Upper lobe of right lung (tissue), 1 donor: ENCODE measurements around the gene ZSCAN1. TPM values are rescaled to one million over a fixed set of nuclear protein-coding genes. Genes with fewer than 3 reads are reported as not detected.

ENCODE experiments used
- ATAC-seq: fragments of 200-7000 bp; cut with Tn5 transposase; one replicate; pipeline ENCODE4 v1.9.1; 2020; ENCODE audit warnings: mild to moderate bottlenecking, moderate library complexity
- DNase-seq: peaks from one replicate; pipeline ENCODE4 v3.0.0-alpha.2; 2020
- H3K27ac ChIP-seq: fragments of 200-600 bp; one replicate; pipeline ENCODE4 v1.8.0; 2022
- H3K27me3 ChIP-seq: fragments of 200-600 bp; one replicate; pipeline ENCODE4 v1.8.0; 2022; ENCODE audit warnings: mild to moderate bottlenecking
- H3K36me3 ChIP-seq: fragments of 200-600 bp; one replicate; pipeline ENCODE4 v1.8.0; 2022
- H3K4me1 ChIP-seq: fragments of 200-600 bp; one replicate; pipeline ENCODE4 v1.8.0; 2022
- H3K4me3 ChIP-seq: fragments of 200-600 bp; one replicate; pipeline ENCODE4 v1.8.0; 2022; ENCODE audit warnings: mild to moderate bottlenecking
- H3K9me3 ChIP-seq: fragments of 200-600 bp; one replicate; pipeline ENCODE4 v1.8.0; 2022
- intact Hi-C: fragments of 100-400 bp; cut with DNase I; formaldehyde crosslinking; loops from one replicate; pipeline ENCODE4 v1.11.0; 2022
- total RNA-seq: library from RNA; stranded (reverse); fragmentation: NEBNext Ultra II Directional; extraction: Animal tissue kit (Norgen Biotek cat#: 25700); gene quantifications from one replicate; pipeline ENCODE4 v1.2.1, GENCODE V29; 2021
- TF ChIP-seq, protein P1 (sequence below): fragments of 200-600 bp; IDR thresholded peaks from one replicate; pipeline ENCODE4 v1.8.0; 2022; ENCODE audit warnings: antibody characterized with exemption
- donor health status: DM: no; HTN: yes; CAD: no; lungs with severe emphysema.

Gene ZSCAN1
- total RNA-seq, 1 donor from 2014 or later, result not detected

DNA sequence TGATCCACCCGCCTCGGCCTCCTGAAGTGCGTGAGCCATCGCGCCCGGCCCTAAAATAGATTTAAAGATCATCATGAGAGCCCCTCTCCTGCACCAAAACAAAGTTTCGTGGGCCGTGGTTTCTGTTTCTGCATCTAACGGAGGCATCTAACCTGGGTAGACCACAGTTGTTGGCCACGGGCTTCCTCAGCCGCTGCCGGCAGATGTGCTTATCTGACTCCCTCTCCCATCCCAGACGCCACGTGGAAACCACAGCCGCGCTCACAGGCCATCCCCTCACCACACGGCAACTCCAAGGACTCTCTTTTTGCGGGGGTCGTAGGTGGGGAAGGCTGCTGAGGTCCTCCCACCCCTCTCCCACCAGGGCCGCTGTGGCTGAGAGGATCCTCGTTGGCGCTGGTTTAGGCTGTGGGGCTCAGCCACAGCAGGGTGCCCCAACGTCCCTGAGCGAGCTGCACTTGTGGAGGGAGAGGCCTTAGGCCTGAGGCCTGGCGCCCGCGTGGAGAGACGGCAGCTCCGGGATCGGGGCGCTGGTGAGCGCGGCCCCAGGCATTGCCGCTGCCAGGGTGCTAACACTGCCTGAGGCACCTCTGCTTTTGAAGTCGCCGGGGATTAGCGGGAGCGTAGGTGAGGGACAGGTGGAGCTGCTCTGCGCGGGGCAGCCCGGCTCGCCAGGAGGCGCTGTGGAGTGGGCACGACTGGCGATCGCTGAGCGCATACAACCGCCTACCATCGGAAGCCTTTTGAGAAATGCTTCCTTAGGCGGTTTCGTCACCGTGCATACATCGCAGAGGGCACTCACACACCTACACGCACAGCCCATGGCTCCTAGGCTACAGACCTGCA lies 8.9 kb downstream of the ZSCAN1 start:
- H3K4me3 ChIP-seq, result no peak overlapping the region
- no peaks in the 10 kb centered on the region for H3K4me1 ChIP-seq
- H3K27ac ChIP-seq, result no peak overlapping the region
- DNase-seq (no peak), ATAC-seq (no peak)
- no peaks in the 10 kb centered on the region for H3K36me3 ChIP-seq
- peaks cover 10% of the 10 kb centered on the region for H3K9me3 ChIP-seq
- intact Hi-C loops, result no loop called here
- TF ChIP-seq, protein P1, sequence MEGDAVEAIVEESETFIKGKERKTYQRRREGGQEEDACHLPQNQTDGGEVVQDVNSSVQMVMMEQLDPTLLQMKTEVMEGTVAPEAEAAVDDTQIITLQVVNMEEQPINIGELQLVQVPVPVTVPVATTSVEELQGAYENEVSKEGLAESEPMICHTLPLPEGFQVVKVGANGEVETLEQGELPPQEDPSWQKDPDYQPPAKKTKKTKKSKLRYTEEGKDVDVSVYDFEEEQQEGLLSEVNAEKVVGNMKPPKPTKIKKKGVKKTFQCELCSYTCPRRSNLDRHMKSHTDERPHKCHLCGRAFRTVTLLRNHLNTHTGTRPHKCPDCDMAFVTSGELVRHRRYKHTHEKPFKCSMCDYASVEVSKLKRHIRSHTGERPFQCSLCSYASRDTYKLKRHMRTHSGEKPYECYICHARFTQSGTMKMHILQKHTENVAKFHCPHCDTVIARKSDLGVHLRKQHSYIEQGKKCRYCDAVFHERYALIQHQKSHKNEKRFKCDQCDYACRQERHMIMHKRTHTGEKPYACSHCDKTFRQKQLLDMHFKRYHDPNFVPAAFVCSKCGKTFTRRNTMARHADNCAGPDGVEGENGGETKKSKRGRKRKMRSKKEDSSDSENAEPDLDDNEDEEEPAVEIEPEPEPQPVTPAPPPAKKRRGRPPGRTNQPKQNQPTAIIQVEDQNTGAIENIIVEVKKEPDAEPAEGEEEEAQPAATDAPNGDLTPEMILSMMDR, result no peak
- H3K27me3 ChIP-seq, result no peaks in the 10 kb centered on the region

DNA sequence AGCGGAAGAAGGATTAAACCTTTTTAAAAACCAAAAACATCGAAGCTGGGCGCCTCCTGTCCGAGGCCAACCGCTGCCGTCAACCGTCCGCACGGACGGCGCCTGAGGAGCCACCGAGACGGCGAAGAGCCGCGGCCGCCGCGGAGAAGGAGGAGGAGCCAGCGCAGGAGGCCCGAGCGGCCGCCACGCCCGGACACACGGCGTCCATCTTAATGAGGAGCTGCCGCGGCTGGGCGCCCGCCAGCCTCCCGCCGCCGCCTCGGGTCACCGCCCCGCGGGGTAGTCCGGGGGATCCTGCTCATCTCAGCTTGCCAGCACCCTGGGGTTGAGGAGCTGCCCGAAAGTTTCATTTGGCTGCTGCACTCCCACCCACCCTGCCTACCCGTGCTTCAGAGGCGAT lies 10.6 kb downstream of the ZSCAN1 start:
- H3K27ac ChIP-seq, result no peak overlapping the region
- intact Hi-C loops, result no loop called here
- DNase-seq (no peak), ATAC-seq (no peak)
- H3K36me3 ChIP-seq, result no peaks in the 10 kb centered on the region
- H3K4me3 ChIP-seq, result no peak overlapping the region
- H3K9me3 ChIP-seq, result peaks cover 13% of the 10 kb centered on the region
- H3K27me3 ChIP-seq, result no peaks in the 10 kb centered on the region
- H3K4me1 ChIP-seq, result no peaks in the 10 kb centered on the region
- TF ChIP-seq, protein P1, result no peak

DNA sequence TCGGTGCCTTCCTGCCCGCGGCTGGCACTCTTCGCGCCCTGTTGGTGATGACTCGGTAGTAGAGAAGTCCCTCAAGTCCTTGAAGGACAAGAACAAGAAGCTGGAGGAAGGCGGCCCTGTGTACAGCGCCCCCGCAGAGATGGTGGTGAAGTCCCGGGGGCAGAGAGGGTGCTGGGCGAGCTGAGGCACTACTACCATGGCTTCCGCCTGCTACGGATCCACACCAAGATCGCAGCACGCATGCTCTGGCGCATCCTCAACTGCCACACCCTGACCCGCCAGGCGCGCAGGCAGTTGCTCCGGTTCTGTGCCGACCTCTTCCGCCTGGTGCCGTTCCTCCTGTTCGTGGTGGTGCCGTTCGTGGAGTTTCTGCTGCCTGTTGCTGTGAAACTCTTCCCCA lies 11.1 kb downstream of the ZSCAN1 start:
- DNase-seq, result no peak
- no peaks in the 10 kb centered on the region for H3K4me1 ChIP-seq
- H3K27me3 ChIP-seq, result no peaks in the 10 kb centered on the region
- H3K27ac ChIP-seq, result no peak overlapping the region
- intact Hi-C loops, result no loop called here
- ATAC-seq, result no peak
- H3K9me3 ChIP-seq, result peaks cover 15% of the 10 kb centered on the region
- TF ChIP-seq, protein P1, result no peak
- H3K4me3 ChIP-seq, result no peak overlapping the region
- H3K36me3 ChIP-seq, result no peaks in the 10 kb centered on the region

DNA sequence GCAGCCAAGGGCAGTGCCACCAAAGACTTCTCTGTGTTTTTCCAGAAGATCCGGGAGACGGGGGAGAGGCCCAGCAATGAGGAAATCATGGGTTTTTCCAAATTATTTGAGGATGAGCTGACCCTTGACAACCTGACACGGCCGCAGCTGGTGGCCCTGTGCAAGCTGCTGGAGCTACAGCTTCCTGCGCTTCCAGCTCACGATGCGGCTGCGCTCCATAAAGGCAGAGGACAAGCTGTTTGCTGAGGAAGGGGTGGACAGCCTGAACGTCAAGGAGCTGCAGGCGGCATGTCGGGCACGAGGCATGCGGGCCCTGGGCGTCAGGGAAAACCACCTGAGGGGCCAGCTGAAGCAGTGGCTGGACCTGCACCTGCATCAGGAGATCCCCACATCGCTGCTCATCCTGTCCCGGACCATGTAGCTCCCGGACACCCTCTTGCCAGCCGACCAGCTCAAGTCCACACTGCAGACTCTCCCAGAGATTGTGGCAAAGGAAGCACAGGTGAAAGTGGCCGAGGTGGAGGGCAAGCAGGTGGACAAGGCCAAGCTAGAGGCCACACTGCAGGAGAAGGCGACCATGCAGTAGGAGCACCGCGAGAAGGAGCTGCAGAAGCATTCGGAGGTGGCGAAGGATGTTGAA lies 11.7 kb downstream of the ZSCAN1 start:
- Histone ChIP-seq H3K9me3 (peaks cover 15% of the 10 kb centered on the region), H3K4me1 (no peaks in the 10 kb centered on the region), H3K36me3 (no peaks in the 10 kb centered on the region), H3K27me3 (no peaks in the 10 kb centered on the region), H3K27ac (no peak overlapping the region), H3K4me3 (no peak overlapping the region)
- DNase-seq (no peak), ATAC-seq (no peak)
- intact Hi-C loops, result no loop called here
- TF ChIP-seq, protein P1, result no peak

DNA sequence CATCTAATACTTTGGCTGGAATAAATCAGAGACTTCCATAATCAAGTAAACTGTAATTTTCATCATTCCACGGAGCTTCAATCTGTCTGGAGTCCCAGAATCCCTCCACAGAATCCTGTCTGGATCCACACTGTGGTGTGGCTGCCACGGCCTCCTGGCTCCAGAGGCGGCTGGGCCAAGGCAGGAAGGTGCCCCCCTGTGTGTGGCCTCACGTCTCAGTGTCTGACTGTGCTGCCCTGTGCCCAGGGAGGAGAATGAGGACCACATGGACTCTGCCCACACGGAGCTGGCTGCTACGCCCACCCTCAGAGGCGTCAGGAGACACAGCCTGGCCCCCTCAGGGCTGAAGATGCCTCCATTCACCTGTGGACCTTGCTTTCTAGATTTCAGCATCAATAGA lies 13.0 kb downstream of the ZSCAN1 start:
- H3K4me1 ChIP-seq, result no peaks in the 10 kb centered on the region
- no peaks in the 10 kb centered on the region for H3K27me3 ChIP-seq
- no peaks in the 10 kb centered on the region for H3K36me3 ChIP-seq
- no peak overlapping the region for H3K4me3 ChIP-seq
- TF ChIP-seq, protein P1, result no peak
- no peak overlapping the region for H3K27ac ChIP-seq
- intact Hi-C loops, result no loop called here
- ATAC-seq (no peak), DNase-seq (no peak)
- peaks cover 15% of the 10 kb centered on the region for H3K9me3 ChIP-seq
